SK-N-SH treated with all-trans-retinoic acid at 6 μM for 48 hours (cell line): ENCODE measurements around the gene DNAJC28.

Experiments
- ARNTL ChIP-seq: fragments of 450-650 bp; formaldehyde crosslinking; IDR thresholded peaks from 2 replicates; pipeline ENCODE4 v1.5.0; 2020; ENCODE audit warnings: low read depth, mild to moderate bottlenecking, moderate library complexity, borderline replicate concordance
- BACH2 ChIP-seq: fragments of 250-450 bp; sonication (Bioruptor Pico); IDR thresholded peaks from 2 replicates; pipeline ENCODE4 v1.9.0; 2021; ENCODE audit warnings: mild to moderate bottlenecking, borderline replicate concordance
- CREB5 ChIP-seq: fragments of 250-450 bp; sonication (Bioruptor Pico); IDR thresholded peaks from 2 replicates; pipeline ENCODE4 v1.5.1; 2020; ENCODE audit warnings: low read depth, mild to moderate bottlenecking, moderate library complexity
- CSDC2 ChIP-seq: fragments of 250-450 bp; sonication (Bioruptor Pico); IDR thresholded peaks from 2 replicates; pipeline ENCODE4 v1.5.0; 2020; ENCODE audit warnings: mild to moderate bottlenecking, moderate library complexity
- ISL1 ChIP-seq: fragments of 250-450 bp; sonication (Bioruptor Pico); IDR thresholded peaks from 2 replicates; pipeline ENCODE4 v2.1.2; 2022; ENCODE audit warnings: mild to moderate bottlenecking, moderate library complexity
- RARB ChIP-seq: fragments of 250-450 bp; sonication (Bioruptor Pico); IDR thresholded peaks from 2 replicates; pipeline ENCODE4 v1.8.0; 2021; ENCODE audit warnings: mild to moderate bottlenecking, moderate library complexity
- ZFP3 ChIP-seq: fragments of 250-450 bp; sonication (Bioruptor Pico); IDR thresholded peaks from 2 replicates; pipeline ENCODE4 v1.5.0; 2020; ENCODE audit warnings: mild to moderate bottlenecking, moderate library complexity
- ZFP30 ChIP-seq: fragments of 450-650 bp; formaldehyde crosslinking; IDR thresholded peaks from 2 replicates; pipeline ENCODE4 v1.5.0; 2022; ENCODE audit warnings: mild to moderate bottlenecking, moderate library complexity

- TF ChIP-seq CREB5 (CRISPR knock-in tag) (no peak), RARB (CRISPR knock-in tag) (no peak), ARNTL (CRISPR knock-in tag) (no peak), ZFP30 (no peak), CSDC2 (CRISPR knock-in tag) (no peak), BACH2 (CRISPR knock-in tag) (no peak), ISL1 (CRISPR knock-in tag) (no peak), ZFP3 (CRISPR knock-in tag) (no peak)
These were observed 4.8 kb upstream of the DNAJC28 start for GRCh38 chr21:33496345-33496744.
